ENCODE measurements around the gene KIRREL1.
A peak's percentile ranks its signal among the peaks of the same experiment; 100 is the strongest.

KIRREL1 gene

DNA sequence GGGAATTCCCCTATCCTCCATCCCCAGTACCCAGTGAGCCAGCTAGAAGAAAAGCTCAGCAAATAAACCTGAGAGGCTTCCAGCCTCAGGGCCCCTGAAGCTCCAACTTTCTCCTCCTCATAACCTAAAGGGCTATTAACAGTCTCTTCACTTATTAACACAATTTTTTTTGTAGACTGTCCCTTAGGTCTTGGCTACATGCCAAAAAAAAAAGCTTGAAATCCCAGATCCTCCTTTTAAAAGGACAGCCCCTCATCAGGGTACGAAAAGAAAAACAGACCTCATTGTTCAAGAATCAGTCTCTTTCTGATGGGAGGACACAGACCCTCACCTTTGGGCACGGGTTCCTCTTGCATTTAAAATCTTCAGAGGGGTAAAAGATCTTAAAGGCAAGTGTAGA, 114.5 kb downstream of the KIRREL1 start:
- TF ChIP-seq YY1 (IDR thresholded peaks at IDR 0.05; ENCODE audit: insufficient read depth, insufficient read length), result no peak
- TF ChIP-seq ZNF274 (IDR thresholded peaks at IDR 0.05; ENCODE audit: low read depth, low read length), result no peak
- TF ChIP-seq SUZ12 (IDR thresholded peaks at IDR 0.05; ENCODE audit: extremely low read depth, insufficient read depth, insufficient read length), result no peak
- Histone ChIP-seq H3K4me1 (ENCODE audit: insufficient read depth, insufficient read length) (peaks cover 12% of the 10 kb centered on the region), H3K4me3 (ENCODE audit: insufficient read length, low read depth) (no peak overlapping the region), H3K9ac (ENCODE audit: insufficient read length, low read depth) (no peak overlapping the region), H3K27me3 (ENCODE audit: insufficient read depth, insufficient read length) (peaks cover 14% of the 10 kb centered on the region), H3K36me3 (ENCODE audit: insufficient read depth, insufficient read length, low read length) (no peaks in the 10 kb centered on the region), H3K9me3 (ENCODE audit: insufficient read depth, low read length) (peaks cover 31% of the 10 kb centered on the region)
- DNase-seq (ENCODE audit: low read depth, low spot score), result no peak

DNA sequence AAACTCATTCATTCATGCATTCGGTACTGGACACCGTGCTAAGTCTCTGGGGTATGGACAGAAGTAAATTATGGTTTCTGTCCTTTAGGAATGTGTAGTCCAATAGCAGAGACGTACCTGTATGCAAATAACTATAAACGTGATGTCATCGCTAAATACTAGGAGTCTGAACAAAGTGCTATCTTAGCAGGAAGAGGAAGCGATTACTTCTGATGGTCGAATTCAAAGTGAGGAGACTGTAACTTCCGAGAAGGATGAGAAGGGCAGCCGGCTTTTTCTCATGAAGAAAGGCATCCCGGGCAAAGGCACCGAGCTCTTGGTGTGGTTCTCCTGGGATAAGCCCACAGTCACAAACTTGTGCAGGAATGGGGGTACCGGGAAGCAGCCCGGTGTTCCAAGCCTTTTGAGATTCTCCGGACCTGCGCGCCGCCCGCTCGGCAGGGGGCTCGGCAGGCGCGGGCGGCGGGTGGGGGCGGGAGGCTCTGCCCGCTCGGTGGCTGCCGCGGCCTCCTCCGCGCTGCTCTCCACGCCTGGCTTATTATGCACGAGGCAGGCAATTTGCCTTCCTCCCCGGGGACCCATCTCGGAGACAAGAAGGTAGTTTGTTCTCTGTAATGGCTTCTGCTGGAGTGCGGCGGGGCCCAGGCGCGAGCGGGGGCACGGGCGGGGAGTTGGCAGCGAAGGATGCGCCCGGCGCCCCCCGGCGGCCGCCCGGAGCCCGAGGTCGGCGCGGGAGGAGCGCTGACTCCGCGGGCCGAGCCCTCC, 119.7 kb downstream of the KIRREL1 start:
- Histone ChIP-seq H3K9ac (ENCODE audit: insufficient read length, low read depth) (peak overlapping the region; percentile 85), H3K4me1 (ENCODE audit: insufficient read depth, insufficient read length) (peaks cover 11% of the 10 kb centered on the region), H3K36me3 (ENCODE audit: insufficient read depth, insufficient read length, low read length) (no peaks in the 10 kb centered on the region), H3K27me3 (ENCODE audit: insufficient read depth, insufficient read length) (peaks cover 40% of the 10 kb centered on the region), H3K4me3 (ENCODE audit: insufficient read length, low read depth) (peak overlapping the region; percentile 46), H3K9me3 (ENCODE audit: insufficient read depth, low read length) (peaks cover 31% of the 10 kb centered on the region)
- peak; percentile 64 for DNase-seq (ENCODE audit: low read depth, low spot score)
- TF ChIP-seq YY1 (IDR thresholded peaks at IDR 0.05; ENCODE audit: insufficient read depth, insufficient read length), result no peak

DNA sequence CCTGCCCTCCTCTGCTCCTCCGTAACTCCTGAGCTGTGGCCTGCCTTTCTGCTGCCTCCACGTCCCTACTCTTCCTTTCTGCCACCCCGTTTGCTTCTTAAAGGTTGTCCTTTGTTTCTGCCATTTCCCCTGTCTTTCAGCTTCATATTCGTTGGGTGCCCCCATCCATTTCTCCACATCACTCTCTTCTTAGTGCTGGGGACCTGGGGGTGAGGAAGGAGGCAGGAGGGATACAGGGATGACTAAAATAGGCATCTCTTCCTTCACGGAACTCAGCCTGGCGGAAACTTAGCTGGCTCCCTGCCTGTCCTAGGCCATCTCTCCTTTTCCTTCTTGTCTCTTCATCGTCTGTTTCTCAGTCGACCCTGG, 120.3 kb downstream of the KIRREL1 start:
- Histone ChIP-seq H3K4me1 (ENCODE audit: insufficient read depth, insufficient read length) (peaks cover 16% of the 10 kb centered on the region), H3K9ac (ENCODE audit: insufficient read length, low read depth) (peak overlapping the region; percentile 85), H3K4me3 (ENCODE audit: insufficient read length, low read depth) (peak overlapping the region; percentile 46), H3K27me3 (ENCODE audit: insufficient read depth, insufficient read length) (peaks cover 40% of the 10 kb centered on the region), H3K36me3 (ENCODE audit: insufficient read depth, insufficient read length, low read length) (no peaks in the 10 kb centered on the region), H3K9me3 (ENCODE audit: insufficient read depth, low read length) (peaks cover 29% of the 10 kb centered on the region)
- no peak for DNase-seq (ENCODE audit: low read depth, low spot score)
- TF ChIP-seq ZNF274 (IDR thresholded peaks at IDR 0.05; ENCODE audit: low read depth, low read length) (no peak), SUZ12 (IDR thresholded peaks at IDR 0.05; ENCODE audit: extremely low read depth, insufficient read depth, insufficient read length) (no peak), YY1 (IDR thresholded peaks at IDR 0.05; ENCODE audit: insufficient read depth, insufficient read length) (no peak)

DNA sequence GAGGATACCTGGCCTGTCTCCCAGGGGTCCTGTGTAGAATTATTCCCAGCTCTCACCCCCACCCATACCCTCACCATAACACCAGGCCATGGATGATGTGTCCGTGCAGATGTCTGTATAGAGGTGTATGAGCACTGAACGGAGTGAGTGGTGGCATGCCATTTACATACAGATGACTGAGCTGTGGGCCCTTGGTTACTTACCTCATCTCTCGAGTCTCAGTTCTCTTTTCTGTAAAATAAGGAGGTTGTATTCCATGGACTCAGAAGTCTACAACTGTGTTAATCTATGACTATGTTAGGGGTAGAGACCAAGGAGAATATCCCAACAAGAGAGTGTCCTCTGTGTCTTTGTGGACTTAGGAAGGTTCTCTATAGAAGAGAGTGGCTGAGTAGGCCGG, 121.7 kb downstream of the KIRREL1 start:
- H3K36me3 ChIP-seq (ENCODE audit: insufficient read depth, insufficient read length, low read length), result no peaks in the 10 kb centered on the region
- H3K27me3 ChIP-seq (ENCODE audit: insufficient read depth, insufficient read length), result peaks cover 40% of the 10 kb centered on the region
- DNase-seq (ENCODE audit: low read depth, low spot score), result no peak

DNA sequence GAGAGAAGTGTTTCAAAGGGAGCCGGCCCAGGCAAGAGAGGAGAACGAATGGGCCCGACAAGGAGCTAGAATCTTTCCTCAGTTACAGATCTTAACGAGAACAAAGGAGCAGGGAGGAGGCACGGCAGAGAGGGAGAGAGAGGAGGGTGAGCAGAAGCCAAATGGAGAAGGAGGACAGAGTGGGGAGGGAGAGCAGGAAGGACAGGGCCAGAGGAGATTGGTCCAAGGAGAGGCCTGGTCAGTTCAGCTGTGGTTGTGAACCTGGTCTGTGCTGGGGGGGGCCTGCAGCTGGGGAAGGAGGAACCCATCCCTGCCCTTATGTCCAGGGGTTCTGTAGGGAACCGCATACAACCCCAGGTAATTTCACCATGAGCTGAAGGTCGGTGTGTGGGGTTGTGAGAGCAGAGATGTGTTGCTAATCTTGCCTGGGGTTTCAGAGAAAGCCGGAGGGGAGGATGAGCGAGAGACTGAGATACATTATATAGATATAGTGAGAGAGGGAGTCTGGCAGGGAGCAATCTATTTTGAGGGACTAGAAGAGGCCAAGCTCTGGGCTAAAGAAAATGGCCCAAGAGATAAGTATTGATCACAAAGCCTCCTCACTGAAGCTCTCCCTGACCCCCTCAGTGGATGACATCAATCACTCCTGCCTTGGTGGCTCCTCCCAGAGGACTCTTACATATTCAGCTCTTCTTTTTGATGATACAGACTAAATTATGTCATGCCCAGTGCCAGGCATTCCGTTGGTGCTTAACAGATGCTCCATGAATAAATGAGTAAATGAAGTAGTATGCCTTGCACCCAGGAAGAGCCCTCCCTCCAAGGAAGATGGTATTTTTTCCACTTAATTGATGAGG, 123.1 kb downstream of the KIRREL1 start:
- no peak for DNase-seq (ENCODE audit: low read depth, low spot score)
- no peak overlapping the region for H3K9ac ChIP-seq (ENCODE audit: insufficient read length, low read depth)
- H3K9me3 ChIP-seq (ENCODE audit: insufficient read depth, low read length), result peaks cover 13% of the 10 kb centered on the region; the same call in 1 of the 2 replicates
- peaks cover 21% of the 10 kb centered on the region for H3K4me1 ChIP-seq (ENCODE audit: insufficient read depth, insufficient read length)
- no peaks in the 10 kb centered on the region for H3K36me3 ChIP-seq (ENCODE audit: insufficient read depth, insufficient read length, low read length)
- H3K4me3 ChIP-seq (ENCODE audit: insufficient read length, low read depth), result no peak overlapping the region
- TF ChIP-seq SUZ12 (IDR thresholded peaks at IDR 0.05; ENCODE audit: extremely low read depth, insufficient read depth, insufficient read length), result no peak
- no peak for TF ChIP-seq YY1 (IDR thresholded peaks at IDR 0.05; ENCODE audit: insufficient read depth, insufficient read length)
- no peak for TF ChIP-seq ZNF274 (IDR thresholded peaks at IDR 0.05; ENCODE audit: low read depth, low read length)
- peaks cover 40% of the 10 kb centered on the region for H3K27me3 ChIP-seq (ENCODE audit: insufficient read depth, insufficient read length)

More for the DNA sequence above, 121.7 kb downstream of the KIRREL1 start:
- H3K9ac ChIP-seq (ENCODE audit: insufficient read length, low read depth), result no peak overlapping the region
- H3K4me1 ChIP-seq (ENCODE audit: insufficient read depth, insufficient read length), result peaks cover 20% of the 10 kb centered on the region
- no peak overlapping the region for H3K4me3 ChIP-seq (ENCODE audit: insufficient read length, low read depth)
- peaks cover 15% of the 10 kb centered on the region; the same call in 1 of the 2 replicates for H3K9me3 ChIP-seq (ENCODE audit: insufficient read depth, low read length)
- TF ChIP-seq ZNF274 (IDR thresholded peaks at IDR 0.05; ENCODE audit: low read depth, low read length), result no peak

DNA sequence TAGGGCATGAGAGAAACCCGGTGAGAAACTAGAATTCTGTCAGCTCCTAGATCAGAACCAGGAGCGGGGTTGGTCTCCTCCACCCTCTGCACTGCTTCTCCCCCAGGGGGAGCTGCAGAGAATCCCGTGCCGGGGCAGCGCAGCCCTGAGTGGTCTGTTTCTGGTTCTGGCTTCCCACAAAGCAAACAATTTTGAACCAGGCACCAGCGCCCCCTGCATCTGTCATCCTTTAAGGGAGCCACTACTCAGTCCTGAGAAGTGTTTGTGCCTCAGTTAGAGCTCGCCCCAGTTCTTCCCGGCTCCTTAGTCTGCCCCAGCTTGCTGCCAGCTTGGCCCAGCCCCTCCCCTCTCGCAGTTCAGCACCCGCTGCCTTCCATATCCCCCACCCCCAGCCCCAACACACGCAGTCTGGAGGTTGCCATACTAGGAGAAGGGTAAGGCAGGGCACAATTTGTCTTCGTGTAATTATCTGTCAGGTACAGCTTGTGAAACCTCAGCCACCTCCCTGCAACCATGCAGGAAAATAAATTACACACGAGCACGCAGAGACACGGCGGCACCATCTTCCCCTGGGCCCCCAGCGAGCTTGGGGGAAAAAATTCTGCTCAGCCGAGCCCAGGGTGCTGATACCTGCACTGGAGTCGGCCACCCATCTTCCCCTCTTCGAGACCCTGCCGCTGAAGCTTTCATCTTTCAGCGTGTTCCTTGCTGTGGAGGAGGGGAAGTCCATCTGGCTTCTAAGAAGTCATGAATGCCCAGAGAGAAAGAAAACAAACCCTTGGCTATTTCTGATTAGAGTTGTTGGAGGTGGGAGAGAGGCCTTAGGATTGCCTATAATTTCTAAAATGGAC, 124.6 kb downstream of the KIRREL1 start:
- Histone ChIP-seq H3K4me1 (ENCODE audit: insufficient read depth, insufficient read length) (peaks cover 21% of the 10 kb centered on the region), H3K9me3 (ENCODE audit: insufficient read depth, low read length) (no peaks in the 10 kb centered on the region), H3K9ac (ENCODE audit: insufficient read length, low read depth) (peak overlapping the region; percentile 63), H3K27me3 (ENCODE audit: insufficient read depth, insufficient read length) (peaks cover 24% of the 10 kb centered on the region), H3K4me3 (ENCODE audit: insufficient read length, low read depth) (no peak overlapping the region), H3K36me3 (ENCODE audit: insufficient read depth, insufficient read length, low read length) (no peaks in the 10 kb centered on the region)
- peak; percentile 80 for DNase-seq (ENCODE audit: low read depth, low spot score)
- no peak for TF ChIP-seq ZNF274 (IDR thresholded peaks at IDR 0.05; ENCODE audit: low read depth, low read length)
- no peak for TF ChIP-seq YY1 (IDR thresholded peaks at IDR 0.05; ENCODE audit: insufficient read depth, insufficient read length)
- no peak for TF ChIP-seq SUZ12 (IDR thresholded peaks at IDR 0.05; ENCODE audit: extremely low read depth, insufficient read depth, insufficient read length)

All from NT2/D1 (cell line).